ENCODE results near the gene POC1B.

The POC1B gene

GRCh38 chr12:89546151-89546550 is 20.3 kb upstream of the POC1B start:
- no peak overlapping the region for H3K4me3 Mint-ChIP-seq
- no peaks in the 10 kb centered on the region for H3K27me3 Mint-ChIP-seq
- H3K36me3 Mint-ChIP-seq (ENCODE audit: low read depth), result no peaks in the 10 kb centered on the region
- H3K27ac Mint-ChIP-seq, result no peak overlapping the region
- peaks cover 9% of the 10 kb centered on the region for H3K4me1 Mint-ChIP-seq (ENCODE audit: low read depth)
- no peaks in the 10 kb centered on the region for H3K9me3 Mint-ChIP-seq

- Mint-ChIP-seq H3K27me3 (no peaks in the 10 kb centered on the region), H3K27ac (no peak overlapping the region), H3K4me3 (no peak overlapping the region), H3K4me1 (ENCODE audit: low read depth) (peaks cover 9% of the 10 kb centered on the region), H3K36me3 (ENCODE audit: low read depth) (no peaks in the 10 kb centered on the region), H3K9me3 (no peaks in the 10 kb centered on the region)
These were observed 18.9 kb upstream of the POC1B start for GRCh38 chr12:89544681-89545184.

GRCh38 chr12:89544022-89544421 is 18.2 kb upstream of the POC1B start:
- H3K27ac Mint-ChIP-seq, result no peak overlapping the region
- H3K27me3 Mint-ChIP-seq, result no peaks in the 10 kb centered on the region
- no peak overlapping the region for H3K4me3 Mint-ChIP-seq

DNA sequence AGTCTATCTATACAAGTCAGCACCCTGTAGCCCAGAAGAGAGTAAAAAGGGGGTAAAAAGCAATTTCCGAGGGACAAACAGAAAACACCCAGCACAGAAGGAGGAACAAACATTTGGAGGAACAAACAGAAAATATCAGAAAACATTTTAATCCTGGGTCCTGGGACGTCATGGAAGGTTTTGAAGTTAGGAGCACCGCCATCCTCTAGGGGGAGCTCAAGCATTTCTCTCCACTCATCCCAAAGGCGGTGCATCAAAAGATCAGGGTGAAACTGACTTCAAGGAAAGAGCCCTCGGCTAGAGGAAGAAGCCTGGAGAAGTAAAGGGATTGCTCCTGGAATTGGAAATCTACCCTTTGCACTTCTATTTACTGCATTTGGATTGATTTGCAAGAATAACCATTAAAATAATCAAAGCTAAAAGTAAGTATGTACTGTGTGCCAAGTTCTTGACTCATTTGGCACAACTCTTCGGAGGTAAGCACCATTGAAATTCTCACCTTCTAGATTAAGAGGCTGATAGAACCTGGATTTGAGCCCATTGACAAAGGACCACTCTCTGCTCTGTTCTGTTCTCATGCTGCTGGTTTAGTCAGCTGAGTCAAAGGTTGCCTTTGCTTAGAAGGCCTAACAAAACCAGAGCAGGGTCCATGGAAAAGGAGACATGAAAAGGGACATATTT is 17.2 kb upstream of the POC1B start:
- no peaks in the 10 kb centered on the region for H3K9me3 Mint-ChIP-seq
- H3K4me3 Mint-ChIP-seq, result no peak overlapping the region
- H3K4me1 Mint-ChIP-seq (ENCODE audit: low read depth), result peaks cover 9% of the 10 kb centered on the region
- H3K27me3 Mint-ChIP-seq, result no peaks in the 10 kb centered on the region
- H3K27ac Mint-ChIP-seq, result no peak overlapping the region
- H3K36me3 Mint-ChIP-seq (ENCODE audit: low read depth), result no peaks in the 10 kb centered on the region

More at GRCh38 chr12:89544022-89544421, 18.2 kb upstream of the POC1B start:
- Mint-ChIP-seq H3K4me1 (ENCODE audit: low read depth) (peaks cover 9% of the 10 kb centered on the region), H3K36me3 (ENCODE audit: low read depth) (no peaks in the 10 kb centered on the region), H3K9me3 (no peaks in the 10 kb centered on the region)

DNA sequence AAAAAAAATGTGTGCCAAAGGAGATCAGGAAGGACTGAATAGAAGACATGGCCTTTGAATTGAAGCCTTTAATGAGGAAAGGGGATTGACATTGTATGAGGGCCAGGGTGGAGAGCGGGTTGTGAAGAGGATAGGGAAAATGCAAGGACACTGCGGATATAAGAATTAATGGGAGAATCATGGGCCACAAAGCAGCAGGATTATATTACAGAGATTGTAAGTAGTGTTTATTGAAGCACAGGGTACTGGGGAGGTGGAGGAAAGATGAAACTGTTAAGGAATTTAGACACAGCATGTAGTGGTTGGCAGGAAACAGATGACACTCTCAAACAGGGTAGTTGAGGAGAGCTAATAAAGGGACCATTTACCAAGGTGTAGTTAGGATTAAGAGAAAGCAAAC is 16.4 kb upstream of the POC1B start:
- Mint-ChIP-seq H3K36me3 (ENCODE audit: low read depth) (no peaks in the 10 kb centered on the region), H3K4me1 (ENCODE audit: low read depth) (peaks cover 9% of the 10 kb centered on the region), H3K27ac (no peak overlapping the region), H3K9me3 (no peaks in the 10 kb centered on the region), H3K27me3 (no peaks in the 10 kb centered on the region), H3K4me3 (no peak overlapping the region)

- Mint-ChIP-seq H3K4me1 (ENCODE audit: low read depth) (peaks cover 9% of the 10 kb centered on the region), H3K27ac (no peak overlapping the region), H3K4me3 (no peak overlapping the region), H3K36me3 (ENCODE audit: low read depth) (no peaks in the 10 kb centered on the region), H3K27me3 (no peaks in the 10 kb centered on the region), H3K9me3 (no peaks in the 10 kb centered on the region)
These were observed 14.7 kb upstream of the POC1B start for GRCh38 chr12:89540586-89540985.

GRCh38 chr12:89539426-89540223 is 13.8 kb upstream of the POC1B start:
- H3K27ac Mint-ChIP-seq, result no peak overlapping the region
- H3K9me3 Mint-ChIP-seq, result no peaks in the 10 kb centered on the region
- H3K4me1 Mint-ChIP-seq (ENCODE audit: low read depth), result peaks cover 9% of the 10 kb centered on the region
- no peak overlapping the region for H3K4me3 Mint-ChIP-seq
- no peaks in the 10 kb centered on the region for H3K36me3 Mint-ChIP-seq (ENCODE audit: low read depth)
- no peaks in the 10 kb centered on the region for H3K27me3 Mint-ChIP-seq

GRCh38 chr12:89538897-89539296 is 13.1 kb upstream of the POC1B start:
- peaks cover 9% of the 10 kb centered on the region for H3K4me1 Mint-ChIP-seq (ENCODE audit: low read depth)
- no peak overlapping the region for H3K27ac Mint-ChIP-seq
- H3K27me3 Mint-ChIP-seq, result no peaks in the 10 kb centered on the region
- no peak overlapping the region for H3K4me3 Mint-ChIP-seq
- no peaks in the 10 kb centered on the region for H3K36me3 Mint-ChIP-seq (ENCODE audit: low read depth)
- no peaks in the 10 kb centered on the region for H3K9me3 Mint-ChIP-seq

DNA sequence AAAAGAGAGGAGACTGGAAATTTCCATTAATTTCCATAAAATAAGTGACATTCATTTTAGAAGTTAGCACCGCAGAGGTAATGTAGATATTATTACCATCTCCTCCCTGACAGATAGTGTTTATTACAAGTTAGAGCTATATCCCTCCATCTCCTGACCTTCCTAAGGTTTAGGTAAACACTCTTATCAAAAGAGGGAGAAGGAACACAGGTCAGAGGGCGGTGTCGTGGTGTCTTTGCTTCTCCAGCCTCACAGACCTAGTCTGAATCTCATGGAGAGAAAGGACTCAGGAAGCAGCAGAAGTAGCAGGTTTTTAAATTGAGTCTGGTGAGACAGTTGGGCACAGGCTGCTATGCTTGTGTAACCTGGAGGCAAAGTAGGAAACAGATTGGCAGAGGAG is 11.5 kb upstream of the POC1B start:
- Mint-ChIP-seq H3K4me1 (ENCODE audit: low read depth) (peaks cover 1% of the 10 kb centered on the region), H3K27ac (no peak overlapping the region), H3K4me3 (no peak overlapping the region), H3K9me3 (no peaks in the 10 kb centered on the region), H3K36me3 (ENCODE audit: low read depth) (no peaks in the 10 kb centered on the region), H3K27me3 (no peaks in the 10 kb centered on the region)

DNA sequence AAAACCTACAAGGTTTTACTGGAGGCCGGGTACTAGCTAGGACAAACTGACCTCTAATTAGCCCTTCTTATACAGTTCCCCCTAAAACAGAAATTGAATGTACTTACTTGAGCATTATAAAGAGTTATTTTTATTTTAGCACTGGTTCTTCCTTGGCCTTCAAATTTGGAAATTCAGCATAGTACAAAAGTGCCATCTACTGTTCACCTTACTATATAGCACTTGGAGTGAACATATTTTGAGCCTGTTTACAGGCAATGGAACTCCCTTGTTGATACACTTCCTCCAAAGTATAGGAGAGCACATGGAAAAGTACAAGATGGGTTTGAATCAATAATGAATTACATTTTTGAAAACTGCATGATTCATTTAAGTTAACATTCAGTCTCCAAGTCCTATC is 3.9 kb upstream of the POC1B start:
- Mint-ChIP-seq H3K36me3 (ENCODE audit: low read depth) (no peaks in the 10 kb centered on the region), H3K9me3 (no peaks in the 10 kb centered on the region), H3K4me3 (no peak overlapping the region), H3K4me1 (ENCODE audit: low read depth) (peaks cover 18% of the 10 kb centered on the region), H3K27me3 (no peaks in the 10 kb centered on the region), H3K27ac (no peak overlapping the region)

GRCh38 chr12:89528434-89528833 is 2.6 kb upstream of the POC1B start:
- peaks cover 30% of the 10 kb centered on the region for H3K4me1 Mint-ChIP-seq (ENCODE audit: low read depth)
- H3K27me3 Mint-ChIP-seq, result no peaks in the 10 kb centered on the region
- no peaks in the 10 kb centered on the region for H3K9me3 Mint-ChIP-seq
- no peak overlapping the region for H3K27ac Mint-ChIP-seq
- peaks cover 6% of the 10 kb centered on the region for H3K36me3 Mint-ChIP-seq (ENCODE audit: low read depth)
- no peak overlapping the region for H3K4me3 Mint-ChIP-seq

DNA sequence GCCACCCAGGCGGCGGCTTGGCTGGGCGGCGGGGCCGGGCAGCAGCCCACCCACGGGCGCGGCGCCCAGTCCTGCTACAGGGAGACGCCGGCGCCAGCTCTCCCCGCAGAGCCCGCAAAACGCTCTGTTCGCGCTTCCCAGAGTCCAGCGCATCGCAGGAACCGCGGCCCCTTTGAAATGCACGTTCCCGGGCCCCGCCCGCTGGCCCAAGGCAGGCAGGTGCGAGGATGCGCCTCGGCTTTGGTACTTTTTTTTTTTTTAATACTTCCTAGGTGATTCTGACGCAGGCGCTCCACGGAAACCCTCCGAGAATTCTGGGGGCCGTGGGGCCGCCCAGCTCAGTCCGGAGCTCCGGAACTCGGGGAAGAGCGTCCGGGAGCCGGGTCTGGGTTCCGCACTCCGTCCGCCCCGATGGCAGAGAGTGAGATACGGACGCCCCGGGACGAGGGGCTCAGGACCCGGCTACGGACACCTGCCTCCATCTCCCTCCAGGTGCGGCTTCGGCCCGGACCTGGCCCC is 483 bp downstream of the POC1B start:
- Mint-ChIP-seq H3K36me3 (ENCODE audit: low read depth) (peaks cover 28% of the 10 kb centered on the region), H3K4me1 (ENCODE audit: low read depth) (peaks cover 58% of the 10 kb centered on the region), H3K4me3 (peak overlapping the region; percentile 98), H3K9me3 (no peaks in the 10 kb centered on the region), H3K27ac (peak overlapping the region; percentile 75), H3K27me3 (no peaks in the 10 kb centered on the region)

DNA sequence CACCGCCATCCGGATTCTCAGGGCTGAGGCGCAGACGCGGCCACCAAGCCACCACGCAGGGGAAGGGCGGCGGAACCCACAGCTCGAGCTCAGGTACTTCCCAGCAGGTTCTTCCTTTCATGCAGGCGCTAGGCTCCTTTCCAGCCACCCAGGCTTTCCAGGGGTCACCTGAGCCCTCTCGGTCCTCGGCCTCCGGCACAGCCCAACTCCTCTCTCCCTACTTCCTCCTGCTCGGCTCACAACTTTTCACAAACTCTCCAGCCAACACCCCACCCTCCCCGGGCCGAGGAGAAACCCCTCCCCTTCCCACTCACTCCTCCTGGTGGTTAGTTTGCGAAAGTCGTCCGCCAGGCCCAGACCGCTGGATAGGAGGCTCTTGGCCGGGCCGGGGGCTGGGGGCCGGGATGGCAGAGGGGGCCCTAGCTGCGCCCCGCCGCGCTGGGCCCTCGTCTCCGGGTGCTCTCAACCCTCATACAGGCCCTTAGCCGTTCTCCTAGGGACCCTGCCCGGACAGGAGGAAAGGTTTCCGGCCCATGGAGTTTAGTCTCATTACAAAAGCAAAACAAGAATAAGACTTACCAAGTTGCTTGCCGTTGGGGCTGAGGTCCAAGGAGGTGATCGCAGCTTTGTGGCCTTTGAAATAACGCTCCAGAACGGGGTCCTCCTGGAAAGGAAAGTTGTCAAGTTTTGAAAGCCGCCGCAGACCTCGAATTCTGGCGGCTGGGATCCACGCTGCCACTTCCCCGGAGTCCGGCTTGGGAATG is 1.1 kb downstream of the POC1B start, which contains the start of gene GALNT4:
GALNT4 (minus strand) TSS at position 256 of the 764 bp plus-strand sequence; CDS start at position 9, 247 bp downstream.
- Mint-ChIP-seq H3K27ac (peak within 1 kb of the TSS; percentile 87), H3K9me3 (no peaks in the 10 kb centered on the region), H3K4me1 (ENCODE audit: low read depth) (peaks cover 56% of the 10 kb centered on the region), H3K36me3 (ENCODE audit: low read depth) (peaks cover 28% of the 10 kb centered on the region), H3K4me3 (peak within 1 kb of the TSS; percentile 98), H3K27me3 (no peaks in the 10 kb centered on the region)

- peaks cover 28% of the 10 kb centered on the region for H3K36me3 Mint-ChIP-seq (ENCODE audit: low read depth)
- no peaks in the 10 kb centered on the region for H3K9me3 Mint-ChIP-seq
- peak overlapping the region; percentile 98 for H3K4me3 Mint-ChIP-seq
- H3K27ac Mint-ChIP-seq, result peak overlapping the region; percentile 87
- peaks cover 52% of the 10 kb centered on the region for H3K4me1 Mint-ChIP-seq (ENCODE audit: low read depth)
- H3K27me3 Mint-ChIP-seq, result no peaks in the 10 kb centered on the region
These were observed 1.9 kb downstream of the POC1B start for GRCh38 chr12:89523843-89524540.

All from stimulated activated naive CD8-positive, alpha-beta T cell treated with anti-CD3 and anti-CD28 coated beads, Interleukin-15, Interleukin-2, amounts not matched to agents 100 ng/mL and 50 ng/mL, for 24 hours (primary cell).